H1 (cell line): ENCODE measurements around the gene DYRK1A. TPM values are rescaled to one million over a fixed set of nuclear protein-coding genes. Genes with fewer than 3 reads are reported as not detected.

ENCODE experiments used
- CTCF ChIA-PET: fragments of 300-600 bp; sonication (Branson Sonifier 250); formaldehyde crosslinking; loops from one replicate; lab custom pipeline; 2021; ENCODE audit not compliant: partially characterized antibody; lab: Charles Lee
- POLR2A ChIA-PET: fragments of 300-600 bp; sonication (Branson Sonifier 250); formaldehyde crosslinking; loops from one replicate; lab custom pipeline; 2021; ENCODE audit warnings: inconsistent platforms; ENCODE audit not compliant: partially characterized antibody; lab: Charles Lee
- DNase-seq, 2 experiments: peaks; one replicate each; pipeline versions ENCODE4 v3.0.0 to v3.0.0-alpha.2; 2010 to 2022; ENCODE audit warnings: low spot score in 2 of 2, low read depth in 1 of 2, mixed read lengths in 1 of 2
- FAIRE-seq: peaks from 2 replicates; lab custom pipeline; 2011; peaks lifted over from hg19 to GRCh38; lab: Jason Lieb, UNC
- H2AFZ ChIP-seq: 2 replicates; pipeline ENCODE4 v1.8.1; 2012; ENCODE audit warnings: low read length, inconsistent platforms
- H2AK5ac ChIP-seq: 2 replicates; pipeline ENCODE4 v1.6.1; 2013; ENCODE audit warnings: low read depth, low read length
- H2BK120ac ChIP-seq: replicated peaks from 2 replicates; pipeline ENCODE3; 2013; ENCODE audit warnings: low read depth, low read length, inconsistent platforms
- H2BK12ac ChIP-seq: 2 replicates; pipeline ENCODE4 v1.6.1; 2013; ENCODE audit warnings: low read depth, low read length
- H2BK15ac ChIP-seq: 2 replicates; pipeline ENCODE4 v1.6.1; 2013; ENCODE audit warnings: low read length
- H2BK20ac ChIP-seq: 2 replicates; pipeline ENCODE4 v1.6.1; 2013; ENCODE audit warnings: low read length
- H2BK5ac ChIP-seq: 2 replicates; pipeline ENCODE4 v1.6.1; 2013; ENCODE audit warnings: low read depth, low read length
- H3K14ac ChIP-seq: 2 replicates; pipeline ENCODE4 v1.6.1; 2013; ENCODE audit warnings: inconsistent platforms; ENCODE audit not compliant: insufficient read length
- H3K18ac ChIP-seq: 2 replicates; pipeline ENCODE4 v1.6.1; 2013; ENCODE audit warnings: low read length; ENCODE audit errors: extremely low read depth
- H3K23ac ChIP-seq: 2 replicates; pipeline ENCODE4 v1.6.1; 2013; ENCODE audit warnings: inconsistent platforms; ENCODE audit not compliant: insufficient read length
- H3K23me2 ChIP-seq: 2 replicates; pipeline ENCODE4 v1.6.1; 2013; ENCODE audit warnings: low read depth, low read length
- H3K27ac ChIP-seq: 2 replicates; pipeline ENCODE4 v1.6.1; 2011; ENCODE audit warnings: low read depth, low read length, inconsistent platforms
- H3K27me3 ChIP-seq, 4 experiments: replicated peaks in 1 of 4; 1 replicate in 1 of 4; 2 replicates in 3 of 4; pipeline versions ENCODE4 v1.6.1 to v1.8.1; 2011 to 2013; ENCODE audit warnings: low read length in 3 of 4, mild to moderate bottlenecking in 3 of 4, inconsistent platforms in 2 of 4, mixed read lengths in 2 of 4, moderate library complexity in 1 of 4; ENCODE audit not compliant: control insufficient read depth in 3 of 4, insufficient read depth in 3 of 4; ENCODE audit errors: extremely low read depth in 1 of 4
- H3K36me3 ChIP-seq, 4 experiments: 2 replicates each; pipeline versions ENCODE4 v1.6.1 to v1.8.1; 2011 to 2013; ENCODE audit warnings: mild to moderate bottlenecking in 4 of 4, low read length in 3 of 4, moderate library complexity in 2 of 4, control low read depth in 1 of 4, inconsistent platforms in 1 of 4; ENCODE audit not compliant: insufficient read depth in 4 of 4, control insufficient read depth in 2 of 4
- H3K4ac ChIP-seq: replicated peaks from 2 replicates; pipeline ENCODE3; 2013; ENCODE audit warnings: low read length, low read depth, mixed read lengths, inconsistent platforms; ENCODE audit not compliant: insufficient read length
- H3K4me1 ChIP-seq, 4 experiments: replicated peaks in 1 of 4; 1 replicate in 1 of 4; 2 replicates in 3 of 4; pipeline versions ENCODE4 v1.6.1 to v1.8.1; 2011 to 2013; ENCODE audit warnings: low read length in 3 of 4, inconsistent platforms in 2 of 4, mixed read lengths in 1 of 4; ENCODE audit not compliant: insufficient read depth in 4 of 4, control insufficient read depth in 3 of 4
- H3K4me2 ChIP-seq, 2 experiments: 2 replicates each; pipeline versions ENCODE4 v1.6.1 to v1.8.1; 2011 to 2013; ENCODE audit warnings: low read depth in 2 of 2, low read length in 2 of 2, control low read depth in 1 of 2, inconsistent platforms in 1 of 2, mild to moderate bottlenecking in 1 of 2; ENCODE audit not compliant: insufficient read depth in 1 of 2
- H3K4me3 ChIP-seq, 4 experiments: fragments of 200-600, 300-600 bp in 1 of 4; sonication (generic), shearing (Covaris generic), sonication (Bioruptor Twin) in 1 of 4; 2 replicates each; pipeline versions ENCODE4 v1.5.1 to v1.8.1; 2011 to 2016; ENCODE audit warnings: low read length in 4 of 4, low read depth in 3 of 4, control low read depth in 2 of 4, inconsistent platforms in 2 of 4, mild to moderate bottlenecking in 2 of 4, mixed read lengths in 1 of 4, moderate library complexity in 1 of 4; ENCODE audit not compliant: insufficient read depth in 2 of 4; ENCODE audit errors: extremely low read depth in 1 of 4
- H3K56ac ChIP-seq: replicated peaks from 2 replicates; pipeline ENCODE3; 2013; ENCODE audit warnings: low read depth, mild to moderate bottlenecking, mixed read lengths, low read length, inconsistent platforms; ENCODE audit not compliant: insufficient read length
- H3K79me1 ChIP-seq: 2 replicates; pipeline ENCODE4 v1.6.1; 2013; ENCODE audit warnings: low read depth, low read length, control low read depth
- H3K79me2 ChIP-seq, 2 experiments: 2 replicates each; pipeline versions ENCODE4 v1.6.1 to v1.8.1; 2012 to 2013; ENCODE audit warnings: low read length in 2 of 2, mild to moderate bottlenecking in 2 of 2, inconsistent platforms in 1 of 2; ENCODE audit not compliant: insufficient read depth in 2 of 2, control insufficient read depth in 1 of 2
- H3K9ac ChIP-seq, 4 experiments: replicated peaks in 1 of 4; 1 replicate in 1 of 4; 2 replicates in 3 of 4; pipeline versions ENCODE4 v1.6.1 to v1.8.1; 2011 to 2013; ENCODE audit warnings: low read depth in 3 of 4, low read length in 3 of 4, control low read depth in 2 of 4, mild to moderate bottlenecking in 2 of 4, moderate library complexity in 2 of 4, inconsistent platforms in 1 of 4; ENCODE audit errors: extremely low read depth in 1 of 4
- H3K9me3 ChIP-seq, 2 experiments: 2 replicates each; pipeline versions ENCODE4 v1.6.1 to v1.8.1; 2012 to 2013; ENCODE audit warnings: mild to moderate bottlenecking in 2 of 2, moderate library complexity in 2 of 2, control low read depth in 1 of 2, inconsistent platforms in 1 of 2, low read depth in 1 of 2, low read length in 1 of 2, mixed read lengths in 1 of 2; ENCODE audit not compliant: insufficient read depth in 2 of 2
- H4K20me1 ChIP-seq, 2 experiments: replicated peaks in 1 of 2; 2 replicates each; pipeline versions ENCODE3 to v1.8.1; 2011 to 2013; ENCODE audit warnings: inconsistent platforms in 2 of 2, low read length in 2 of 2, mild to moderate bottlenecking in 1 of 2; ENCODE audit not compliant: insufficient read depth in 2 of 2, control insufficient read depth in 1 of 2
- H4K5ac ChIP-seq: 2 replicates; pipeline ENCODE4 v1.6.1; 2013; ENCODE audit warnings: low read length, low read depth, mixed read lengths, inconsistent platforms; ENCODE audit not compliant: insufficient read length
- H4K8ac ChIP-seq: 2 replicates; pipeline ENCODE4 v1.8.0; 2013; ENCODE audit warnings: mild to moderate bottlenecking, moderate library complexity, low read length, inconsistent platforms; ENCODE audit not compliant: insufficient read depth; ENCODE audit errors: extremely low read depth
- H4K91ac ChIP-seq: replicated peaks from 2 replicates; pipeline ENCODE3; 2013; ENCODE audit warnings: low read length, mixed read lengths, inconsistent platforms; ENCODE audit not compliant: insufficient read length
- ATF2 ChIP-seq: IDR thresholded peaks from 2 replicates; pipeline ENCODE4 v1.6.1; 2012; ENCODE audit warnings: low read length, inconsistent platforms
- ATF3 ChIP-seq: IDR thresholded peaks from 2 replicates; pipeline ENCODE4 v1.6.1; 2011; ENCODE audit warnings: low read depth, mild to moderate bottlenecking, low read length; ENCODE audit not compliant: insufficient read depth
- BACH1 ChIP-seq: IDR thresholded peaks from 2 replicates; pipeline ENCODE4 v1.6.1; 2012; ENCODE audit warnings: low read length, improper control_type of control experiment
- CEBPB ChIP-seq: IDR thresholded peaks from 2 replicates; pipeline ENCODE4 v1.6.1; 2012; ENCODE audit warnings: low read depth, low read length
- CTBP2 ChIP-seq: IDR thresholded peaks from 2 replicates; pipeline ENCODE4 v1.7.0; 2011; ENCODE audit warnings: borderline replicate concordance, mild to moderate bottlenecking, moderate library complexity, mixed read lengths, low read length; ENCODE audit not compliant: insufficient read depth, insufficient read length
- GABPA ChIP-seq: IDR thresholded peaks from 2 replicates; pipeline ENCODE4 v1.6.1; 2011; ENCODE audit warnings: mild to moderate bottlenecking, low read length, moderate library complexity, borderline replicate concordance; ENCODE audit not compliant: insufficient read depth
- HDAC6 ChIP-seq: IDR thresholded peaks from one replicate; pipeline ENCODE4 v1.7.1; 2012; ENCODE audit warnings: low read depth, mild to moderate bottlenecking, inconsistent platforms, low read length, moderate library complexity
- KDM5A ChIP-seq: fragments of 200-600 bp; IDR thresholded peaks from 2 replicates; pipeline ENCODE4 v1.7.1; 2012; ENCODE audit warnings: mild to moderate bottlenecking, low read length, inconsistent platforms, mixed read lengths
- SIN3A ChIP-seq, 2 experiments: IDR thresholded peaks in 1 of 2; conservative IDR thresholded peaks in 1 of 2; 2 replicates each; pipeline ENCODE4 v1.6.1; 2011 to 2012; ENCODE audit warnings: low read length in 2 of 2, improper control_type of control experiment in 1 of 2, low read depth in 1 of 2, mild to moderate bottlenecking in 1 of 2
- YY1 ChIP-seq: IDR thresholded peaks from 2 replicates; pipeline ENCODE4 v1.6.1; 2011; ENCODE audit warnings: low read depth, mild to moderate bottlenecking, low read length
- ZNF274 ChIP-seq: IDR thresholded peaks from 2 replicates; pipeline ENCODE4 v1.7.0; 2012; ENCODE audit warnings: low read length, borderline replicate concordance; ENCODE audit errors: extremely low read depth
- WGBS, 2 experiments: shearing (Covaris generic) in 1 of 2; methylation state at CpG; one replicate each; pipeline versions ENCODE4 v1.1.6 to v1.1.7; 2013 to 2015; ENCODE audit warnings: low lambda C conversion rate in 2 of 2, mixed read lengths in 2 of 2, inconsistent platforms in 1 of 2, low coverage in 1 of 2, missing lambda C conversion rate in 1 of 2; ENCODE audit not compliant: insufficient replicate concordance in 2 of 2, insufficient coverage in 1 of 2, insufficient read length in 1 of 2; ENCODE audit errors: extremely low coverage in 1 of 2, missing lambda C conversion rate in 1 of 2; 5-methylcytosine and 5-hydroxymethylcytosine counted together
- polyA plus RNA-seq, 7 experiments: library from polyadenylated mRNA; depleted of rRNA in 3 of 7; stranded (reverse) in 5 of 7; unstranded in 2 of 7; fragments of >200 nt in 5 of 7; fragments of 200-250 nt in 2 of 7; gene quantifications; 1 replicate in 5 of 7; 2 replicates in 1 of 7; 4 replicates in 1 of 7; pipeline versions ENCODE4 v1.2.1 to v1.2.3, GENCODE V29; 2011 to 2013; ENCODE audit warnings: missing spikeins in 2 of 7, mixed read lengths in 2 of 7
- total RNA-seq: library from RNA; stranded (reverse); fragmentation: NEBNext Ultra II Directional; extraction: Animal tissue kit (Norgen Biotek cat#: 25700); gene quantifications from 2 replicates; pipeline ENCODE4 v1.2.1, GENCODE V29; 2021

DYRK1A gene
- total and polyA plus RNA-seq, 2 of the 8 experiments (the other 6 are each of a cell fraction or from before 2014, with no cell fraction given), result 61.1 to 62.2 TPM

GRCh38 chr21:37542512-37542911 lies 175.9 kb downstream of the DYRK1A start:
- Histone ChIP-seq H3K36me3 (no peaks in the 10 kb centered on the region), H3K4ac (no peak overlapping the region), H4K91ac (no peak overlapping the region), H3K4me1 (peaks cover 0 to 3% (median 0%) of the 10 kb centered on the region in 4 experiments; a peak in 1 of 7 replicates), H3K4me3 (no peak overlapping the region), H2AFZ (no peak overlapping the region), H2BK12ac (no peak overlapping the region), H2AK5ac (no peak overlapping the region), H3K27ac (no peak overlapping the region), H3K18ac (no peak overlapping the region), H3K79me1 (no peaks in the 10 kb centered on the region), H2BK15ac (no peak overlapping the region), H4K20me1 (no peaks in the 10 kb centered on the region), H2BK5ac (no peak overlapping the region), H3K56ac (no peak overlapping the region), H2BK20ac (no peak overlapping the region), H3K9me3 (no peaks in the 10 kb centered on the region), H3K9ac (no peak overlapping the region), H4K8ac (no peak overlapping the region), H3K79me2 (no peaks in the 10 kb centered on the region), H3K23me2 (0 out of 2 replicates have a peak, but pooled peaks cover 1% of the 10 kb centered on the region), H3K23ac (no peak overlapping the region), H2BK120ac (no peak overlapping the region), H4K5ac (no peak overlapping the region), H3K4me2 (no peak overlapping the region), H3K27me3 (no peaks in the 10 kb centered on the region), H3K14ac (no peak overlapping the region)
- no peak for DNase-seq
- ChIA-PET POLR2A (no interaction called here), CTCF (interaction anchor here (1.1 kb wide), 1 partner anchor 42 kb away, joined by 3 read pairs; no protein-coding TSS in a partner anchor)
- no peak for FAIRE-seq
- 97% methylated on average over 1 of the region's 1 CpG; no CpG with 5 or more reads in 1 of the 2 experiments for WGBS, 2 experiments
- TF ChIP-seq ATF3 (no peak), ZNF274 (no peak), YY1 (no peak), HDAC6 (no peak), CTBP2 (no peak), BACH1 (no peak), GABPA (no peak), KDM5A (no peak), SIN3A (conservative IDR thresholded peaks at IDR 0.05 in 1 of 2, IDR thresholded peaks at IDR 0.05 in 1 of 2; ENCODE audit: low read depth in 1 of 2, low read length in 2 of 2) (no peak), ATF2 (no peak), CEBPB (no peak)
